GM23338 (cell line): ENCODE data around the gene ZNF326. TPM values are rescaled to one million over a fixed set of nuclear protein-coding genes. Genes with fewer than 3 reads are reported as not detected.

Experiments
- ATAC-seq: fragments of 200-7000 bp; cut with Tn5 transposase; 3 replicates; pipeline ENCODE4 v1.9.1; 2020
- DNase-seq: peaks from one replicate; pipeline ENCODE4 v3.0.0-alpha.2; 2015; ENCODE audit warnings: low spot score
- H2AFZ ChIP-seq: fragments of 200-600 bp; sonication (generic); 2 replicates; pipeline ENCODE4 v1.8.0; 2016; ENCODE audit warnings: antibody characterized with exemption, mild to moderate bottlenecking, moderate library complexity
- H3F3A ChIP-seq: fragments of 200-600 bp; sonication (generic); replicated peaks from 2 replicates; pipeline ENCODE4 v1.8.0; 2017; ENCODE audit warnings: antibody characterized with exemption, mixed run types, low read depth
- H3K27ac ChIP-seq: fragments of 200-600 bp; sonication (generic); 2 replicates; pipeline ENCODE4 v1.6.1; 2016; ENCODE audit warnings: low read depth
- H3K27me3 ChIP-seq: fragments of 200-600 bp; sonication (generic); 2 replicates; pipeline ENCODE4 v1.8.0; 2016; ENCODE audit warnings: mild to moderate bottlenecking, mixed run types, moderate library complexity; ENCODE audit not compliant: insufficient read depth
- H3K36me3 ChIP-seq: fragments of 200-600 bp; sonication (generic); 2 replicates; pipeline ENCODE4 v1.8.0; 2016; ENCODE audit warnings: mild to moderate bottlenecking; ENCODE audit not compliant: insufficient read depth
- H3K4me1 ChIP-seq: fragments of 200-600 bp; sonication (generic); 2 replicates; pipeline ENCODE4 v1.8.0; 2016; ENCODE audit warnings: mild to moderate bottlenecking, moderate library complexity; ENCODE audit not compliant: insufficient read depth
- H3K4me2 ChIP-seq: fragments of 200-600 bp; sonication (generic); 2 replicates; pipeline ENCODE4 v1.7.1; 2017; ENCODE audit warnings: mixed run types
- H3K4me3 ChIP-seq: fragments of 200-600 bp; sonication (generic); 2 replicates; pipeline ENCODE4 v1.6.1; 2016; ENCODE audit warnings: mixed run types
- H3K79me2 ChIP-seq: fragments of 200-600 bp; sonication (generic); replicated peaks from 2 replicates; pipeline ENCODE4 v1.8.0; 2017; ENCODE audit warnings: mild to moderate bottlenecking; ENCODE audit not compliant: insufficient read depth
- H3K9me2 ChIP-seq: fragments of 200-600 bp; sonication (generic); 2 replicates; pipeline ENCODE4 v1.8.0; 2017; ENCODE audit not compliant: insufficient read depth
- H4K20me1 ChIP-seq: fragments of 200-600 bp; sonication (generic); replicated peaks from 2 replicates; pipeline ENCODE4 v1.8.0; 2017; ENCODE audit warnings: mild to moderate bottlenecking; ENCODE audit not compliant: insufficient read depth
- H3K27ac Mint-ChIP-seq: 2 replicates; pipeline ENCODE4 v1.8.0; 2020; ENCODE audit warnings: inconsistent platforms, mild to moderate bottlenecking, moderate library complexity, mixed read lengths
- H3K27me3 Mint-ChIP-seq: 3 replicates; pipeline ENCODE4 v1.8.0; 2022; ENCODE audit warnings: low read depth, mild to moderate bottlenecking, moderate library complexity, mixed read lengths, inconsistent platforms; ENCODE audit not compliant: insufficient read depth, poor library complexity
- H3K36me3 Mint-ChIP-seq: 3 replicates; pipeline ENCODE4 v1.8.0; 2021; ENCODE audit warnings: low read depth, mild to moderate bottlenecking, inconsistent platforms, moderate library complexity, mixed read lengths
- H3K4me1 Mint-ChIP-seq: 3 replicates; pipeline ENCODE4 v1.8.0; 2020; ENCODE audit warnings: mild to moderate bottlenecking, inconsistent platforms, mixed read lengths
- H3K4me3 Mint-ChIP-seq: 3 replicates; pipeline ENCODE4 v1.8.0; 2021; ENCODE audit warnings: moderate library complexity, mild to moderate bottlenecking, inconsistent platforms, mixed read lengths
- H3K9me3 Mint-ChIP-seq: 3 replicates; pipeline ENCODE4 v1.8.0; 2020; ENCODE audit warnings: moderate library complexity, mild to moderate bottlenecking, inconsistent platforms, mixed read lengths
- CREB1 ChIP-seq: fragments of 250-450 bp; sonication (Bioruptor Pico); IDR thresholded peaks from 2 replicates; pipeline ENCODE4 v1.5.0; 2020; ENCODE audit warnings: low read depth, mild to moderate bottlenecking, moderate library complexity
- EZH2 ChIP-seq: fragments of 200-600 bp; sonication (generic); IDR thresholded peaks from one replicate; pipeline ENCODE4 v1.8.0; 2017; ENCODE audit warnings: antibody characterized with exemption, mild to moderate bottlenecking, low read depth; ENCODE audit not compliant: unreplicated experiment
- EZH2phosphoT487 ChIP-seq: fragments of 200-600 bp; sonication (generic); IDR thresholded peaks from one replicate; pipeline ENCODE4 v1.8.1; 2018; ENCODE audit warnings: antibody characterized with exemption; ENCODE audit not compliant: unreplicated experiment
- JUNB ChIP-seq: IDR thresholded peaks from one replicate; pipeline ENCODE4 v1.6.1; 2016; ENCODE audit warnings: antibody characterized with exemption; ENCODE audit not compliant: unreplicated experiment
- NANOG ChIP-seq: IDR thresholded peaks from 2 replicates; pipeline ENCODE4 v1.6.1; 2016; ENCODE audit warnings: antibody characterized with exemption, borderline replicate concordance
- POLR2AphosphoS5 ChIP-seq: IDR thresholded peaks from 2 replicates; pipeline ENCODE4 v1.6.1; 2016; ENCODE audit warnings: antibody characterized with exemption, low read depth
- STAT1 ChIP-seq: IDR thresholded peaks from one replicate; pipeline ENCODE4 v1.6.1; 2016; ENCODE audit warnings: antibody characterized with exemption; ENCODE audit not compliant: unreplicated experiment
- ZNF114 ChIP-seq: fragments of 250-450 bp; sonication (Bioruptor Pico); IDR thresholded peaks from 2 replicates; pipeline ENCODE4 v1.5.0; 2020; ENCODE audit warnings: mild to moderate bottlenecking, moderate library complexity
- polyA plus RNA-seq: library from polyadenylated mRNA; unstranded; fragments of >200 nt; fragmentation: Nextera tagmentation; extraction: Ambion mirVana; gene quantifications from 2 replicates; pipeline ENCODE4 v1.2.1, GENCODE V29; 2016
- total RNA-seq: library from RNA; depleted of rRNA; stranded (reverse); fragments of >200 nt; shearing (Covaris generic); gene quantifications from 2 replicates; pipeline ENCODE4 v1.2.3, GENCODE V29; 2014
- TF ChIP-seq, protein P1 (sequence below), 2 experiments: fragments of 200-600 bp in 1 of 2; sonication (generic) in 1 of 2; conservative IDR thresholded peaks; 2 replicates each; pipeline versions ENCODE4 v1.5.1 to v1.6.1; 2016 to 2017; ENCODE audit warnings: antibody characterized with exemption in 2 of 2, low read depth in 2 of 2, mild to moderate bottlenecking in 2 of 2, moderate library complexity in 1 of 2
- TF ChIP-seq, protein P2 (sequence below): IDR thresholded peaks from 2 replicates; pipeline ENCODE4 v1.6.1; 2016; ENCODE audit warnings: antibody characterized with exemption
- TF ChIP-seq, protein P3 (sequence below): IDR thresholded peaks from one replicate; pipeline ENCODE4 v1.6.1; 2018; ENCODE audit warnings: antibody characterized with exemption; ENCODE audit not compliant: unreplicated experiment

ZNF326 gene
- total and polyA plus RNA-seq, 2 experiments from 2014 or later: 28.6 to 35.1 TPM

DNA sequence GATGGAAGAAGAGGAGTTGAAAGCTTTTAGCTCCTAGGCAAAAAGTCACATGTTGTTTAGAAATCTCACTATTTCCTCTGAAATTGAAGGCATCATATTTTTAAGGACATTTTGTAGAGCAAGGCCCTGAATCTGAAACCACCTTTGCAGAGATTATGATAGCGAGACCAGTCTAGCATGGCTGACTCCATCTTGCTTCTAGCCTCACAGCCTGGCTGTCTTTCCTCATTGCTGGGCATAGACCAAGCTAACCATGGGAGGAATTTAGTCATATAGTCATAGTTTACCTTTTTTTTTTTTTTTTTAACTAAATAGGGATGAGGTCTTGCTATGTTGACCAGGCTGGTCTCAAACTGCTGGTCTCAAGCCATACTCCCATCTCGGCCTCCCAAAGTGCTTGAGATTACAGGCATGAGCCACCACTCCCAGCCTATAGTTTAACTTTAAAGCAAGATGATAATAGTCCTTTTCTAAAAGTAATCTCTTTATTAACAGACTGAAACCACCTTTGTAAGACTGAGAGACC, 42.2 kb upstream of the ZNF326 start (continued):
- TF ChIP-seq, protein P1, sequence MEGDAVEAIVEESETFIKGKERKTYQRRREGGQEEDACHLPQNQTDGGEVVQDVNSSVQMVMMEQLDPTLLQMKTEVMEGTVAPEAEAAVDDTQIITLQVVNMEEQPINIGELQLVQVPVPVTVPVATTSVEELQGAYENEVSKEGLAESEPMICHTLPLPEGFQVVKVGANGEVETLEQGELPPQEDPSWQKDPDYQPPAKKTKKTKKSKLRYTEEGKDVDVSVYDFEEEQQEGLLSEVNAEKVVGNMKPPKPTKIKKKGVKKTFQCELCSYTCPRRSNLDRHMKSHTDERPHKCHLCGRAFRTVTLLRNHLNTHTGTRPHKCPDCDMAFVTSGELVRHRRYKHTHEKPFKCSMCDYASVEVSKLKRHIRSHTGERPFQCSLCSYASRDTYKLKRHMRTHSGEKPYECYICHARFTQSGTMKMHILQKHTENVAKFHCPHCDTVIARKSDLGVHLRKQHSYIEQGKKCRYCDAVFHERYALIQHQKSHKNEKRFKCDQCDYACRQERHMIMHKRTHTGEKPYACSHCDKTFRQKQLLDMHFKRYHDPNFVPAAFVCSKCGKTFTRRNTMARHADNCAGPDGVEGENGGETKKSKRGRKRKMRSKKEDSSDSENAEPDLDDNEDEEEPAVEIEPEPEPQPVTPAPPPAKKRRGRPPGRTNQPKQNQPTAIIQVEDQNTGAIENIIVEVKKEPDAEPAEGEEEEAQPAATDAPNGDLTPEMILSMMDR (conservative IDR thresholded peaks at IDR 0.05; ENCODE audit: low read depth in 2 of 2): no peak
- no peak for TF ChIP-seq EZH2phosphoT487
- TF ChIP-seq JUNB: no peak

DNA sequence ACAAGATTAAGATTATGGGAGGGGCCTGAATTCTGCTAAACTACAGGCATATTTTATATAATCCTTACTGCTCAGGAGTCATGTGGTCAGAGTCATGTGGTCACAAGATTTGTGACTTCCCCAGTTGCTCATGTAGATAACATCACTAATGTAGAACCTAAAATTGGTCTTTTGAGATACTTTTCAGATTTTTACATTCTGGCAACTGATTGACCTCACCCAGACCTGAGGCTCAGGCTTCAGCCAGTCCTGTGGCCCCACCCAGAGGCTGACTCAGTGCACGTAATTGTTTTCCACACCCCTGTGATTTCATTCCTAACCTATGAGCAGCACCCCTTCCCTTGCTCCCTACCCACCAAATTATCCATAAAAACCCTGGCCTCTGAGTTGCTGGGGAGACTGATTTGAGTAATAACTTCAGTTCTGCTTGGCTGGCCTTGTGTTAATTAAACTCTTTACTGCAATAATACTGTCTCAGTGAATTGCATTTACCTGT, 41.7 kb upstream of the ZNF326 start:
- Histone ChIP-seq H2AFZ (no peak overlapping the region), H3K36me3 (no peaks in the 10 kb centered on the region), H4K20me1 (no peaks in the 10 kb centered on the region), H3K4me1 (peaks cover 42% of the 10 kb centered on the region), H3K27ac (no peak overlapping the region), H3F3A (no peaks in the 10 kb centered on the region), H3K79me2 (no peaks in the 10 kb centered on the region), H3K4me2 (no peak overlapping the region), H3K9me2 (no peaks in the 10 kb centered on the region), H3K27me3 (no peaks in the 10 kb centered on the region), H3K4me3 (no peak overlapping the region)
- no peak overlapping the region for H3K4me3 Mint-ChIP-seq
- DNase-seq (peak; percentile 70), ATAC-seq (peak; percentile 90)
- no peak for TF ChIP-seq EZH2
- TF ChIP-seq, protein P1 (conservative IDR thresholded peaks at IDR 0.05; ENCODE audit: low read depth in 2 of 2): peak; percentile 58 to 88
- H3K9me3 Mint-ChIP-seq: 0 out of 3 replicates have a peak, but pooled peaks cover 2% of the 10 kb centered on the region
- H3K36me3 Mint-ChIP-seq: no peaks in the 10 kb centered on the region
- H3K4me1 Mint-ChIP-seq: peaks cover 45% of the 10 kb centered on the region
- no peak overlapping the region for H3K27ac Mint-ChIP-seq
- H3K27me3 Mint-ChIP-seq: no peaks in the 10 kb centered on the region

DNA sequence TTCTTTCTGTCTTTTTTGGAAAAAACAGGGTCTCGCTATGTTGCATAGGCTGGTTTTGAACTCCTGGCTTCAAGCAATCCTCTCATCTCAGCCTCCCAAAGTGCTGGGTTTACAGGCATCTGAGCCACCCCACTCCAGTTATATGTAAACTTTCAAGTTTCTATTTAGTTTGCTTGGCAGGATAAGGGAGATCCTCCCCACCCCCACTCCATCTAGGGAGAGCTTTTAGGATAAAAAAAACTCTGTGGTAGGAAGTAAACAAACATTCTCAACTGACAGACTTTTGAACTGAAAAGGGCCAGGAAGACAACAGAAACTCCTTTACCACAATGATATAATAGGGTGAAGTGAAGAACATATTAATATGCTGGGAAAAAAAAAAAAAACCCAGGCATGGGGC, 41.0 kb upstream of the ZNF326 start:
- Histone ChIP-seq H3K27ac (no peak overlapping the region), H3K4me3 (no peak overlapping the region), H2AFZ (no peak overlapping the region), H3F3A (no peaks in the 10 kb centered on the region), H3K27me3 (no peaks in the 10 kb centered on the region), H3K36me3 (no peaks in the 10 kb centered on the region), H3K79me2 (no peaks in the 10 kb centered on the region), H4K20me1 (no peaks in the 10 kb centered on the region), H3K9me2 (no peaks in the 10 kb centered on the region), H3K4me1 (peaks cover 42% of the 10 kb centered on the region), H3K4me2 (no peak overlapping the region)
- DNase-seq (no peak), ATAC-seq (no peak)
- TF ChIP-seq, protein P2, sequence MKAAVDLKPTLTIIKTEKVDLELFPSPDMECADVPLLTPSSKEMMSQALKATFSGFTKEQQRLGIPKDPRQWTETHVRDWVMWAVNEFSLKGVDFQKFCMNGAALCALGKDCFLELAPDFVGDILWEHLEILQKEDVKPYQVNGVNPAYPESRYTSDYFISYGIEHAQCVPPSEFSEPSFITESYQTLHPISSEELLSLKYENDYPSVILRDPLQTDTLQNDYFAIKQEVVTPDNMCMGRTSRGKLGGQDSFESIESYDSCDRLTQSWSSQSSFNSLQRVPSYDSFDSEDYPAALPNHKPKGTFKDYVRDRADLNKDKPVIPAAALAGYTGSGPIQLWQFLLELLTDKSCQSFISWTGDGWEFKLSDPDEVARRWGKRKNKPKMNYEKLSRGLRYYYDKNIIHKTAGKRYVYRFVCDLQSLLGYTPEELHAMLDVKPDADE: no peak
- TF ChIP-seq, protein P3, sequence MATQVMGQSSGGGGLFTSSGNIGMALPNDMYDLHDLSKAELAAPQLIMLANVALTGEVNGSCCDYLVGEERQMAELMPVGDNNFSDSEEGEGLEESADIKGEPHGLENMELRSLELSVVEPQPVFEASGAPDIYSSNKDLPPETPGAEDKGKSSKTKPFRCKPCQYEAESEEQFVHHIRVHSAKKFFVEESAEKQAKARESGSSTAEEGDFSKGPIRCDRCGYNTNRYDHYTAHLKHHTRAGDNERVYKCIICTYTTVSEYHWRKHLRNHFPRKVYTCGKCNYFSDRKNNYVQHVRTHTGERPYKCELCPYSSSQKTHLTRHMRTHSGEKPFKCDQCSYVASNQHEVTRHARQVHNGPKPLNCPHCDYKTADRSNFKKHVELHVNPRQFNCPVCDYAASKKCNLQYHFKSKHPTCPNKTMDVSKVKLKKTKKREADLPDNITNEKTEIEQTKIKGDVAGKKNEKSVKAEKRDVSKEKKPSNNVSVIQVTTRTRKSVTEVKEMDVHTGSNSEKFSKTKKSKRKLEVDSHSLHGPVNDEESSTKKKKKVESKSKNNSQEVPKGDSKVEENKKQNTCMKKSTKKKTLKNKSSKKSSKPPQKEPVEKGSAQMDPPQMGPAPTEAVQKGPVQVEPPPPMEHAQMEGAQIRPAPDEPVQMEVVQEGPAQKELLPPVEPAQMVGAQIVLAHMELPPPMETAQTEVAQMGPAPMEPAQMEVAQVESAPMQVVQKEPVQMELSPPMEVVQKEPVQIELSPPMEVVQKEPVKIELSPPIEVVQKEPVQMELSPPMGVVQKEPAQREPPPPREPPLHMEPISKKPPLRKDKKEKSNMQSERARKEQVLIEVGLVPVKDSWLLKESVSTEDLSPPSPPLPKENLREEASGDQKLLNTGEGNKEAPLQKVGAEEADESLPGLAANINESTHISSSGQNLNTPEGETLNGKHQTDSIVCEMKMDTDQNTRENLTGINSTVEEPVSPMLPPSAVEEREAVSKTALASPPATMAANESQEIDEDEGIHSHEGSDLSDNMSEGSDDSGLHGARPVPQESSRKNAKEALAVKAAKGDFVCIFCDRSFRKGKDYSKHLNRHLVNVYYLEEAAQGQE: no peak
- TF ChIP-seq JUNB (no peak), NANOG (no peak), EZH2 (no peak), ZNF114 (CRISPR knock-in tag) (no peak), CREB1 (CRISPR knock-in tag) (no peak), STAT1 (no peak), POLR2AphosphoS5 (no peak)
- Mint-ChIP-seq H3K4me1 (peaks cover 45% of the 10 kb centered on the region), H3K27ac (no peak overlapping the region), H3K36me3 (no peaks in the 10 kb centered on the region), H3K4me3 (no peak overlapping the region), H3K27me3 (peaks cover 2% of the 10 kb centered on the region), H3K9me3 (peaks cover 4% of the 10 kb centered on the region; the same call in 1 of the 3 replicates)
